ENCODE data around the gene FEN1.

- TF ChIP-seq CTCF (IDR thresholded peaks at IDR 0.05) (no peak), POLR2AphosphoS5 (IDR thresholded peaks at IDR 0.05; ENCODE audit: insufficient read depth in 1 of 2, low read depth in 1 of 2) (no peak), POLR2A (IDR thresholded peaks at IDR 0.05) (no peak)
Measured at GRCh38 chr11:61832207-61832606, 39.5 kb downstream of the FEN1 start.

Measured in vagina (tissue), 2 donors.